ENCODE data around the gene COX7A2.

The COX7A2 gene

DNA sequence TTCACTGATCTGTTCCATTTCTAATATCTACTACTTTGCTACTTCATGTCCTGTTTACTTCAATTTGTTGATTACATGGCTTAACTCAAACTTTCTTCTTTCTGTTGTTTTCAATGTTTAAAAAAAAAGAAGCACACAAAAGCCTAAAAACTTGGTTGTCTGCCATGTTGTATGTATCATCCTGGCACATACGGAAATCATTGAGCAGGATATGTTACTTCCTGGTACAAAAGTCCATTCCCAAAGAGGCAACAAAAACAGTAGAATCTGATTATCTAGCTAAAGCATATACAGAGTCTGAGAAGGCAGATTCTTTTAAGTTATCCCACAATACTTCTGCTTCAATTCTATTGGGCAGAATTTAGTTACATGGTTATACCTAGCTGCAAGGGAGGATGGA lies 23.2 kb downstream of the COX7A2 start:
- DNase-seq (ENCODE audit: low read depth): no peak

GRCh38 chr6:75219263-75219662 lies 24.3 kb downstream of the COX7A2 start:
- no peak for DNase-seq (ENCODE audit: low read depth)

DNA sequence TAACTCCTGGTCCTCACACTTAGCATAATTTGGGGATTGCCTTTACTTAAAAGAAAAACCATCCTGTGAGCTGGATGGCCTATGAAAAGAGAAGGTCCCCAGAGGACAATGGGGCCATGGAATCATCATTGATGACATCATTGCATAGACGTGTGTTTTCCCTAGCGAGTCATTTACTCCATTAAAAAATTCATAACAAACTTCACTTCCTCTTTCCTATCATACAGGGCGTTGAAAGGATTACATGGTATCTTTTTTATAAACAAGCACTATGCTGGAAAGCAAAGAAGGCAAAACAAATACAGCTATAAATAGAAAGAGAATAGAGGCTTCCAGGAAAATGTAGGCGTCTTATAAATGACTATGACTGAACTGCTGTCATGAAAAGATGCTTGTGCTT lies 26.4 kb downstream of the COX7A2 start:
- no peak for DNase-seq (ENCODE audit: low read depth)

- no peak for DNase-seq (ENCODE audit: low read depth)
These were observed 28.3 kb downstream of the COX7A2 start for GRCh38 chr6:75215291-75215690.

DNA sequence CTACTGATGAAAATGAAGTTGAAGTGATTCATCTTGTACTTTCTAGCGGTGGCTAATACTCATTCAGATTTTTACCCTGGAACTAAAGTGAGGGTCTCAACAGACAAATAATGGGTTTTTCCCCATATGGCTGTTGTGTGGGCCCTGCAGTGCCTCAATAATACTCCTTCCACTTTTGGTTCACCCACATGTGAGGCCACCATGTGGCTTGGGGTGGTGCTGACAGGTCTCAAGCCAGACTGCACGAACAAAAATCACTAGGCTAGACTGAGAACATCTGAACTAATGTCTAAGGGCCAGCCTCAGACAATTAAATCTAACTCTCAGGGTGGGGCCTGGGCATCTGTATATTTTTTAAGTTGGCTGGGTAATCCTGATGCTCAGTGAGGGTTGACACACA lies 29.9 kb downstream of the COX7A2 start:
- DNase-seq (ENCODE audit: low read depth): no peak

- DNase-seq (ENCODE audit: low read depth): no peak
These were observed 30.5 kb downstream of the COX7A2 start for GRCh38 chr6:75213112-75213511.

DNA sequence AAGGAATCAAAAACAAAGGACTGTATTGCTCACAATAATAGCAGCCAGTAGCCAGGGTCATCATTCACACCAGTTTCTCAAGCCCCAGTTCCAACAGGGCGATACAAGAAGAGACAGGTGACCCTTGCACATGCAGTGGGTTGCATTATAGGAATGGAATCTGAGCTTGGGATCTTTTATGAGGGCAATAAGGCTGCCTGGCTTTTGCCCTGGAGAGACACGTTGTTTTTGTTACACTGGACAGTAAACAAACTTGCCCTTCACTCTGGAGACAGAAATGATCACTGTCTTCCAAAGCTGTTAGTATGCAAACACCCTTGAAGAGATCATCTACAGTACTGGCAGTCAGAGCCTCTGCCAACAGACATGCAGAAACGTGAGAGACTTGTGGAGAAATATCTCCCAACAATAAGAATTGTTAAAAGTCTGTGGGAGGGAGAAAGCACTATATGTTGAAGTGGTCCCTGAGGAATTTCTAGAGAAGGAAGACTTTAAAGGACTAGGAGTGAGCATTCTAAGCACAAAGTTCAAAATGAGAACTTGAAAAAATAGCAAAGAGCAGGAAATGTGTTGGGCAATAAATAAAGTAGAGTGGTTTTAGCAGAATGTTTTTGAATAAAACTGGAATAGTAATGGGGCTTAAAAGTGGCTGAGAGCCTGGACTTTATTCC lies 31.5 kb downstream of the COX7A2 start:
- DNase-seq (ENCODE audit: low read depth): no peak

DNA sequence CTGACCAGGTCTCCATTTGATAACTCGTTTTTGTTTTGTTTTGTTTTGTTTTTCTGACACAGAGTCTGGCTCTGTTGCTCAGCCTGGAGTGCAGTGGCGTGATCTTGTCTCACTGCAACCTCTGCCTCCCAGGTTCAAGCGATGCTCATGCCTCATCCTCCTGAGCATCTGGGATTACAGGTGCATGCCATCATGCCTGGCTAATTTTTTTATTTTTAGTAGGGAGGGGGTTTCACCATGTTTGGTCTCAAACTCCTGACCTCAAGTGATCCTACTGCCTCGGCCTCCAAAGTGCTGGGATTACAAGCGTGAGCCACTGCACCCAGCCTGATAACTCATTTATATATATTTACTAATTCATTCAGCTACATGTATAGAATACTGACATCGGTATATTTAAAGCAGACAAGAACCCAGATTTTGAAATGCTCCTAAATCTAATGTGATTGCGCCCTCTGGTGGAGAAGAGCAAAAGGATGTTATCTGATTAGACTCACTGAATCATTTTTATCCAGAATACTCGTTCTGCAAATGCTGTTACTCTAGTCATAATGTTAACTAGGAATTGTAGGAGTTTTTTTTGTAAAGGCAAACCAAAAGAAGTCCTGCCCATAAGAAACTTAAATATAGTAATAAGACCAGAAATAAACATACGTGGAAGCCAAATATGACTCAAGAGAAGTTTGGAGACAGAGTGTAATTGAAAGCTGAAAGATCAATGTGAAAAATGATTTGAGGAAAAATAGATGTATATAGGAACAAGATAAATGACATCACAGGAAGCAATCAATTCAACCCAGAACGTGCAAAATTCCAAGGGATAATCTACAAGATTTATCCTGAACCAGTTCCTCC lies 32.5 kb downstream of the COX7A2 start:
- no peak for DNase-seq (ENCODE audit: low read depth)

- DNase-seq (ENCODE audit: low read depth): no peak
These were observed 34.3 kb downstream of the COX7A2 start for GRCh38 chr6:75209184-75209723.

GRCh38 chr6:75208298-75209183 lies 35.1 kb downstream of the COX7A2 start:
- DNase-seq (ENCODE audit: low read depth): no peak

GRCh38 chr6:75206576-75207342 lies 36.8 kb downstream of the COX7A2 start:
- DNase-seq (ENCODE audit: low read depth): no peak

- peak; percentile 97 for DNase-seq (ENCODE audit: low read depth)
These were observed 37.6 kb downstream of the COX7A2 start, which contains the start of gene COL12A1 for GRCh38 chr6:75205776-75206575. Gene COL12A1, minus strand, starts transcription at chr6:75206053. Its CDS starts 3,261 bp downstream, at chr6:75202792.

- DNase-seq (ENCODE audit: low read depth): no peak
These were observed 38.4 kb downstream of the COX7A2 start for GRCh38 chr6:75204959-75205775.

- DNase-seq (ENCODE audit: low read depth): no peak
These were observed 39.2 kb downstream of the COX7A2 start for GRCh38 chr6:75204217-75204958.

GRCh38 chr6:75203721-75204120 lies 39.9 kb downstream of the COX7A2 start:
- no peak for DNase-seq (ENCODE audit: low read depth)

DNA sequence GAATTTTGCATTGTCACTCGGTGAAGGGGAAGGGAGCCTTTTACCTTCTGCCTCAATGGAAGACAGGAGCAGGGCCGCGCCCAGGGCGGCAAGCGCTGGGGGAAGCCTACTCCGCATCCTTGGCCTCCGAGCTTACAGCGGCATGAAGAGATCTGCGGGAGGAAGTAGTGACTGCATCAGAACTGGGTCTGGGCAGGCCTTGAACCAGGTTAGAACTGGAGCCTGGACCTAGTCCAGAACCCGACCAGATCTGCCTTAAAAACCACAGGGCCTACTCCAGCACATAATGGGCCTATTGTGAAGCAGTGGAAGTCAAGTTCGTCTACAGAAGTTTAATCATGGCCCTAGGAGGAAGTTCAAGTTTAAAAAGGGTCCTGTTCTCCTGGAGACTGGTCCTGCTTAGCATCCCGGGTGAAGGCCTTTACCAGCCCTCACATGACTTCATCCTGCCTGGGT lies 40.9 kb downstream of the COX7A2 start:
- no peak for DNase-seq (ENCODE audit: low read depth)

DNA sequence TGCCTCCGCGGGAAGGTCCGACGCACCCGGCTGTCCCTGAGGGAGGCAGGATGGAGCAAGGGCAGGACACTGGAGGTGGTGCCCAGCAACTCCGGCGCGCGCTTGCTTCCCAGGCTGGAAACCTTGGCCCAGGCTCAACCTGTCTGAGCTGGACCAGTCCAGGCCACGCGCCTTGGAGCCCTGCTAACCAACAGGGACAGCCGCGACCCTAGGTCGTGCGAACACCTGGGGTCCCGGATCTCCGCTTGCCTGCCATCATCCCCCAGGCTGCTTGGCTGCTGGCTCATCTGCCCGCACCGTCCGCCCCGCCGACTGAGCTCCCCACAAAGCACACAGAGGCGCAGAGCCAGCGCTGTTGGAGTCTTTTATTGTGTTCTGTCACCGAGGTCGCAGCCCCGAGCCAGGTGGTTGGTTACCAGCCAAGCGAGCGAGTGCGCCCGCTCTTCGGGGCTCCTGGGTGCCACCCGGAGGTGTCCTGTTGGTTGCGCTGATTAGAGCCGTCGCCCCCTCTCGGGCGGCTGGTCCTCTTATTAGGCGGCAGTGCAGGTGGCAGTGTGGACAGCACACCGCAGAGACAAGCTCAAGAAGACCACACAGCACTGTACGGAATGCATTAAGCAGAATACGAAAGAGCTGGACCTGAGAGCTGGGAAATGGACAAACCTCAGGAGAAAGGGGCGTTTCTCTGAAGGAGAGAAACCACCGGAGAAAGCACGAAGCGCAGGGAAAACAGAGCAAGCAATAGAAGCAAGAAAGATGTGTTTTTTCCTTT lies 41.5 kb downstream of the COX7A2 start:
- DNase-seq (ENCODE audit: low read depth): no peak

DNA sequence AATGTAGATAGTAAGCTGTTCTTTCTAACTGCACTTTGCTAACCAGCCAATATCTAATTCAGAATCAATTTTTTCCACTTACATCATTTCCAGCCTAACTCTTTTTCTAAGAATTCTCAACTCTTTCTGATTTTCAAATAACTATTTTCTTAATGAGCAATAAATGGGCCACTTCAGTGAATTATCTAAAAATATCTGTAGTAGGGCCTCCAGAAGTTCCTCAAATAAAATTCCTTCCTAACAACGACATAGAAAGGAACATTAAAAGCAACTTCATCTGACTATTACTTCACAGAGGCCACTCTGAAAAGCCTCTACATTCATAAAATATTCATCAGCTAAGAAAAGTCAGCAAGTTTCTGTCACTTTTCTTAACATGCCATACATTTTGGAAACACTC lies 42.6 kb downstream of the COX7A2 start:
- no peak for DNase-seq (ENCODE audit: low read depth)

Data from GM04503 (cell line).